SHP77 (cell line): ENCODE measurements around the gene RANGAP1.

Experiments used
- DNase-seq, 2 experiments: peaks; one replicate each; lab custom pipeline; 2025; lab: John Stamatoyannopoulos, UW

Gene RANGAP1

DNA sequence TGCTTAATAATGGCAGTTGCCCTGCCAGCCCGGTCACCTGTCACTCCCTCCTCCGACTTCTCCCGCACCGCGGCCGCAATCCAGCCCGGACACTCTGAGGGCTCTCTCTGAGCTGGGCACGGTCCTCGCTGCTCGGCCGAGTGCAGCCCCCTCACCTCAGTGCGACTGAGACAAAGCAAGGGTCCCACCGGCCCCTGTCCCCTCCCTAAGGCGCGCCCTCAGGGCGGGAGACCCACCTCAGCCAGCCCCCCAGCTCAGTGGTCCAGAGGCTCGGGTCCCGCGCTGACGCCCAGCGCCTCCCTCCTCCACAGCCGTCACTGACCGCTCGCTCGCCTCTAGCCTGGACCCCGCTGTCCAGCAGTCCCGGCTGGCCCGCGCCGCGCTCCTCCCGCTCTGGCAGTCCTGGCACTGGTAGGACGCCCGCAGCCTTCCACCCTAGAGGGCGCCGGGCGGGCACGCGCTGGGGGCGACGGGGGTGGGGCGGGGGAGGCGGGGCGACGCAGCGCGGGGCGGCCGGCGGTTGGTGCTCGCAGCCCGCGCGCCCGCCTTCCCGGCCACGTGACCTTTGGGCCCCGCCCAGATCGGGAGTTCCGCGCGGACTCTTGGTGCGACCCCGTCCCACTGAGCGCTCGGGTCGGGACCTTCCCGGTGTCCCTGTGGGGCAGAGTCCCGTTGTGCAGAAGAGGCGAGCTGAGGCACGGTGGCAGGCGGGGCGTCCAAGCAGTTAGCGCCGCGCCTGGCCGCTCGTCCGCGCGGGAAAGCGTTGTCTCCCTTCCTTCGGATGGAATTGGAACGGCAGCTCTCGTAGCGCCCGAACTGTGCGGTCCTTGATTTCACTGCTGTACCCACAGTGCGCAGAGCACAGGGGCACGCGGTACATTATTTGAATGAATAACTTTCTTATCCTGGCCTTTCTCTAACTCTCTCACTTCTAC, 88.7 kb downstream of the RANGAP1 start:
- peak; percentile 71 to 77 for DNase-seq
